H1 (cell line): ENCODE data around the gene BMERB1. TPM values are rescaled to one million over a fixed set of nuclear protein-coding genes. Genes with fewer than 3 reads are reported as not detected.

ENCODE experiments used
- polyA plus RNA-seq, 7 experiments: library from polyadenylated mRNA; depleted of rRNA in 3 of 7; stranded (reverse) in 5 of 7; unstranded in 2 of 7; fragments of >200 nt in 5 of 7; fragments of 200-250 nt in 2 of 7; gene quantifications; 1 replicate in 5 of 7; 2 replicates in 1 of 7; 4 replicates in 1 of 7; pipeline versions ENCODE4 v1.2.1 to v1.2.3, GENCODE V29; 2011 to 2013; ENCODE audit warnings: missing spikeins in 2 of 7, mixed read lengths in 2 of 7
- total RNA-seq: library from RNA; stranded (reverse); fragmentation: NEBNext Ultra II Directional; extraction: Animal tissue kit (Norgen Biotek cat#: 25700); gene quantifications from 2 replicates; pipeline ENCODE4 v1.2.1, GENCODE V29; 2021
- TF ChIP-seq, protein P1 (sequence below): fragments of 300-600 bp; sonication (generic); IDR thresholded peaks from 2 replicates; pipeline ENCODE4 v1.7.1; 2012; ENCODE audit warnings: low read length, moderate library complexity, mild to moderate bottlenecking, inconsistent platforms; ENCODE audit not compliant: insufficient replicate concordance

The BMERB1 gene
- total and polyA plus RNA-seq, 2 of the 8 experiments (the other 6 are each of a cell fraction or from before 2014, with no cell fraction given), result 23.5 to 27.1 TPM

DNA sequence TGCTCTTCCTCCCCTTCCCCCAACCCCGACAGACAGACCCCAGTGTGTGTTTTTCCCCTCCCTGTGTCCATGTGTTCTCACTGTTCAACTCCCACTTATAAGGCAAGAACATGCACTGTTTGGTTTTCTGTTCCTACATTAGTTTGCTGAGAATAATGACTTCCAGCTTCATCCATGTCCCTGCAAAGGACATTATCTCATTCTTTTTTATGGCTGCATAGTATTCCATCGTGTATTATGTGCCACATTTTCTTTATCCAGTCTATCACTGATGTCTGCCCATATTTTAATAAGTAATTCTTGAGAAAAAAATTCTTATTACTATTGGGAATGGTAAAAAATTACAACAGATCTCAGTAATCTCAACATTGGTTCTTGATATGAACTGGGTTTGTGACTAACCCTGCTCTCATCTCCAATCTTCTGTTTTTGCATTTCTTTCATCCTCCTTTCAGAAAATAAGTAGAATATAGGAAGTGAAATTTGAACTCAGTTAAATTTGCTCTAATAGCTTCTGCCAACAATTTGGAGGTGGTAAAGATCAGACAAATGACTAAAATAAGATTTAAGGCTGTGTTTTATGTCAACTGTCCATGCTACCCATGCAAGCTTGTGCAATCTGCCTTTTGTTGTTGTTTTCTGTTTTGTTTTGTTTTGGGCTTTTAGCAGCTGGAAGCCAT lies 197.5 kb downstream of the BMERB1 start (continued):
- TF ChIP-seq, protein P1, sequence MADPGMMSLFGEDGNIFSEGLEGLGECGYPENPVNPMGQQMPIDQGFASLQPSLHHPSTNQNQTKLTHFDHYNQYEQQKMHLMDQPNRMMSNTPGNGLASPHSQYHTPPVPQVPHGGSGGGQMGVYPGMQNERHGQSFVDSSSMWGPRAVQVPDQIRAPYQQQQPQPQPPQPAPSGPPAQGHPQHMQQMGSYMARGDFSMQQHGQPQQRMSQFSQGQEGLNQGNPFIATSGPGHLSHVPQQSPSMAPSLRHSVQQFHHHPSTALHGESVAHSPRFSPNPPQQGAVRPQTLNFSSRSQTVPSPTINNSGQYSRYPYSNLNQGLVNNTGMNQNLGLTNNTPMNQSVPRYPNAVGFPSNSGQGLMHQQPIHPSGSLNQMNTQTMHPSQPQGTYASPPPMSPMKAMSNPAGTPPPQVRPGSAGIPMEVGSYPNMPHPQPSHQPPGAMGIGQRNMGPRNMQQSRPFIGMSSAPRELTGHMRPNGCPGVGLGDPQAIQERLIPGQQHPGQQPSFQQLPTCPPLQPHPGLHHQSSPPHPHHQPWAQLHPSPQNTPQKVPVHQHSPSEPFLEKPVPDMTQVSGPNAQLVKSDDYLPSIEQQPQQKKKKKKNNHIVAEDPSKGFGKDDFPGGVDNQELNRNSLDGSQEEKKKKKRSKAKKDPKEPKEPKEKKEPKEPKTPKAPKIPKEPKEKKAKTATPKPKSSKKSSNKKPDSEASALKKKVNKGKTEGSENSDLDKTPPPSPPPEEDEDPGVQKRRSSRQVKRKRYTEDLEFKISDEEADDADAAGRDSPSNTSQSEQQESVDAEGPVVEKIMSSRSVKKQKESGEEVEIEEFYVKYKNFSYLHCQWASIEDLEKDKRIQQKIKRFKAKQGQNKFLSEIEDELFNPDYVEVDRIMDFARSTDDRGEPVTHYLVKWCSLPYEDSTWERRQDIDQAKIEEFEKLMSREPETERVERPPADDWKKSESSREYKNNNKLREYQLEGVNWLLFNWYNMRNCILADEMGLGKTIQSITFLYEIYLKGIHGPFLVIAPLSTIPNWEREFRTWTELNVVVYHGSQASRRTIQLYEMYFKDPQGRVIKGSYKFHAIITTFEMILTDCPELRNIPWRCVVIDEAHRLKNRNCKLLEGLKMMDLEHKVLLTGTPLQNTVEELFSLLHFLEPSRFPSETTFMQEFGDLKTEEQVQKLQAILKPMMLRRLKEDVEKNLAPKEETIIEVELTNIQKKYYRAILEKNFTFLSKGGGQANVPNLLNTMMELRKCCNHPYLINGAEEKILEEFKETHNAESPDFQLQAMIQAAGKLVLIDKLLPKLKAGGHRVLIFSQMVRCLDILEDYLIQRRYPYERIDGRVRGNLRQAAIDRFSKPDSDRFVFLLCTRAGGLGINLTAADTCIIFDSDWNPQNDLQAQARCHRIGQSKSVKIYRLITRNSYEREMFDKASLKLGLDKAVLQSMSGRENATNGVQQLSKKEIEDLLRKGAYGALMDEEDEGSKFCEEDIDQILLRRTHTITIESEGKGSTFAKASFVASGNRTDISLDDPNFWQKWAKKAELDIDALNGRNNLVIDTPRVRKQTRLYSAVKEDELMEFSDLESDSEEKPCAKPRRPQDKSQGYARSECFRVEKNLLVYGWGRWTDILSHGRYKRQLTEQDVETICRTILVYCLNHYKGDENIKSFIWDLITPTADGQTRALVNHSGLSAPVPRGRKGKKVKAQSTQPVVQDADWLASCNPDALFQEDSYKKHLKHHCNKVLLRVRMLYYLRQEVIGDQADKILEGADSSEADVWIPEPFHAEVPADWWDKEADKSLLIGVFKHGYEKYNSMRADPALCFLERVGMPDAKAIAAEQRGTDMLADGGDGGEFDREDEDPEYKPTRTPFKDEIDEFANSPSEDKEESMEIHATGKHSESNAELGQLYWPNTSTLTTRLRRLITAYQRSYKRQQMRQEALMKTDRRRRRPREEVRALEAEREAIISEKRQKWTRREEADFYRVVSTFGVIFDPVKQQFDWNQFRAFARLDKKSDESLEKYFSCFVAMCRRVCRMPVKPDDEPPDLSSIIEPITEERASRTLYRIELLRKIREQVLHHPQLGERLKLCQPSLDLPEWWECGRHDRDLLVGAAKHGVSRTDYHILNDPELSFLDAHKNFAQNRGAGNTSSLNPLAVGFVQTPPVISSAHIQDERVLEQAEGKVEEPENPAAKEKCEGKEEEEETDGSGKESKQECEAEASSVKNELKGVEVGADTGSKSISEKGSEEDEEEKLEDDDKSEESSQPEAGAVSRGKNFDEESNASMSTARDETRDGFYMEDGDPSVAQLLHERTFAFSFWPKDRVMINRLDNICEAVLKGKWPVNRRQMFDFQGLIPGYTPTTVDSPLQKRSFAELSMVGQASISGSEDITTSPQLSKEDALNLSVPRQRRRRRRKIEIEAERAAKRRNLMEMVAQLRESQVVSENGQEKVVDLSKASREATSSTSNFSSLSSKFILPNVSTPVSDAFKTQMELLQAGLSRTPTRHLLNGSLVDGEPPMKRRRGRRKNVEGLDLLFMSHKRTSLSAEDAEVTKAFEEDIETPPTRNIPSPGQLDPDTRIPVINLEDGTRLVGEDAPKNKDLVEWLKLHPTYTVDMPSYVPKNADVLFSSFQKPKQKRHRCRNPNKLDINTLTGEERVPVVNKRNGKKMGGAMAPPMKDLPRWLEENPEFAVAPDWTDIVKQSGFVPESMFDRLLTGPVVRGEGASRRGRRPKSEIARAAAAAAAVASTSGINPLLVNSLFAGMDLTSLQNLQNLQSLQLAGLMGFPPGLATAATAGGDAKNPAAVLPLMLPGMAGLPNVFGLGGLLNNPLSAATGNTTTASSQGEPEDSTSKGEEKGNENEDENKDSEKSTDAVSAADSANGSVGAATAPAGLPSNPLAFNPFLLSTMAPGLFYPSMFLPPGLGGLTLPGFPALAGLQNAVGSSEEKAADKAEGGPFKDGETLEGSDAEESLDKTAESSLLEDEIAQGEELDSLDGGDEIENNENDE, result no peak
